GM20000 (cell line): Measurements from ENCODE around the gene TNK2.
"Not testable (repeated sequence)": the region's sequence is repeated elsewhere in the genome, so short reads cannot be mapped to it uniquely, and the experiment has no call there.

Source experiments
- DNase-seq: peaks from one replicate; pipeline ENCODE4 v3.0.0; 2012; ENCODE audit warnings: low spot score
- CTCF ChIP-seq: IDR thresholded peaks from 2 replicates; pipeline ENCODE4 v1.5.1; 2012; ENCODE audit warnings: mild to moderate bottlenecking, control low read depth; ENCODE audit errors: extremely low read depth, missing control alignments

TNK2 gene

DNA sequence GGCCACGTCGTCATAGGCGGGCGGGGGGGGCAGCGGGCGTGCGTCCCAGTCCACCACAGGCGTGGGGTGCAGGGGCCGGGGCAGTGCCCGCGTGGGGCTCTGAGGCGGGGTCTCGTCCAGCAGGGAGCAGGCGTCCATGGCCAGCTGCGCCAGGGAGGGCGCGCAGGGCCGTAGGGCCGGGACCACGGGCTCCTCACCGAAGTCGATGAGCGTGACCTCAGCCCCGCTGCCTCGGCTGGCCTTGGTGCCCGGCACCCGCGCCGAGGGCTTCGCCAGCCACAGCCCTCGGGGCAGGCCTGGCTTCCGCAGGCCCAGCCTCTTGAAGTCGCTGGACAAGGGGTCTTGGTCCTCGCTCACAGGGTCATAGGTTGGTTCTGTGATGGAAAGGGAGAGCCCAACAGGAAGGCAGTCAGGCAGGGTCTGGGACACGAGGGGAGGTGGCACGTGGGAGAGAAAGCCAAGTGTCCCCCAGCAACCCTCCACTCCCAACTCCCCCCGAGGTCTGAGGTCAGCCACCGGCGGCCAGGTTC, 40.0 kb downstream of the TNK2 start:
- DNase-seq = no peak

GRCh38 chr3:195867631-195868335, 40.6 kb downstream of the TNK2 start:
- TF ChIP-seq CTCF = no peak
- no peak for DNase-seq

More for the DNA sequence above, 40.0 kb downstream of the TNK2 start:
- no peak for TF ChIP-seq CTCF

DNA sequence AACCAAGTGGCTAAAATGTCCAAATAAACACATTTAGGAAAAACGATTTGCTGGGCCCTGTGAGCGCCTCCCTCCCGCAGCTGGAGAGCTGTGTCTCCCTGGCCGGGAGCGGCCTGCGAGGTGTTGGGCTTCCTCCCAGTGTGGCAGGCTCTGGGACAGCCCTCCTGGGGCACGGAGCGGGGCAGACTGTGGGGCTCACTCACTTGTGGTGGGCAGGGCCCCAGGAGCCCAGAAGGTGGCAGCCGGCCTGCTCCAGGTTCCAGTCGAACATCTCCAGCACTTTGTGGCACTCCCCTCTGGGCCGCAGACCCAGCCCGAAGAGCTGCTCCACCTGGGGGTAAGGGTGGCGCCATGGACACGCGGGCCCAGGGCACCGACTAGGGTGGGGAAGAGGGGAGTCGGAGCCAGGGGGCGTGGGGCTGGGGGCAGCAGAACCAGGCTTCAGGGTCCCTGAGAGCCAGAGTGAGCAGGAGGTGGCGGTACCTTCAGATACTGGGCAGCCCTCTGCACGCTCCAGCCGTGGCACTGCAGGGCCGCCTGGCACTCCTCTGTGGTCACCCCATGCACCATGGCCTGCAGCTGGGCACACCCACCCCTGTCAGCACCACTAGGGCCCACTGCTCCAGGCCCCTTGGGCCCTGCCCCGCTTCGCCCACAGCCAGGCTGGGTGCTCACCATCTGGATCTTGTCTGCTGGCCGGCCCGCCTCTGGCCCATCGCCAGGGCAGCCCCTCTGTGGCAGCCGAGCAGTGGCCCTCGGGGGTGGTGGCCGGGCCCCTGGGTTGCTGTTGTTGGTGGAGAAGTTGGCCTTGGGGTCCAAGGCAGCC, 41.5 kb downstream of the TNK2 start:
- no peak for DNase-seq
- TF ChIP-seq CTCF = no peak

DNA sequence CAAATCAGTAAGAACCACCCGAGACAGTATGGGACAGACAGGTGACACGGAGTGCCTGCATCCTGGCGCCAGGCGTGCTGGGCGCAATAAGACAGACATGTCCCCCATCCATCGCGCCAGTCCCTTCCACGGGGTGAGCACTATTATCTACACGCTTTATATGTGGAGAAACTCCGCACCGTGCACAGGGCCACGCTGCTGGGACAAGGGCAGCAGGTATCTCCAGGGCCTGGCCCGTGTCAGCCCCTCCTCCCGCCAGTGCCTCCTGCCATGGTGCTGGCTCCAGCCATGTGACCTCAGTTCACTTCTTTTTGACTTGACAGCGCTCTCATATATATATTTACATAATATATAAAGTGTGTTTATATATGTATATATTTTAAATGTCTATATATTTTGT, 42.6 kb downstream of the TNK2 start:
- TF ChIP-seq CTCF = no peak
- no peak for DNase-seq

GRCh38 chr3:195863121-195864061, 45.0 kb downstream of the TNK2 start:
- TF ChIP-seq CTCF = peak; percentile 85
- peak; percentile 84 for DNase-seq

DNA sequence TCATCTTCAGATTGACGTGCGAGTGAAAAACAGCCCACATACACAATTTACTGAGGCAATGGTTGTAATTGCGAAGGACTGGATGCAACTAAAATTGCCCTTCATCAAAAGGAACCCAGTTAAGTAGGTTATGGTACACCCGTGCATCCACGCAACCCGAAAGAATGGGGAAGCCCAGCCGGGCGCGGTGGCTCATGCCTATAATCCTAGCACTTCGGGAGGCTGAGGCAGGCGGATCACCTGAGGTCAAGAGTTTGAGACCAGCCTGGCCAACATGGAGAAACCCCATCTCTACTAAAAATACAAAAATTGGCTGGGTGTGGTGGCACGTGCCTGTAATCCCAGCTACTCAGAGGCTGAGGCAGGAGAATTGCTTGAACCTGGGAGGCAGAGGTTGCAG, 46.0 kb downstream of the TNK2 start:
- not testable (repeated sequence) for DNase-seq

- no peak for TF ChIP-seq CTCF
- DNase-seq = no peak
These were observed 47.9 kb downstream of the TNK2 start for GRCh38 chr3:195860456-195860855.
